HL-60 (cell line): Measurements from ENCODE around the gene ACADM.

Source experiments
- GABPA ChIP-seq: IDR thresholded peaks from 2 replicates; pipeline ENCODE4 v1.6.1; 2012; ENCODE audit warnings: low read depth
- POLR2AphosphoS5 ChIP-seq: IDR thresholded peaks from 2 replicates; pipeline ENCODE4 v1.6.1; 2012; ENCODE audit warnings: low read depth

DNA sequence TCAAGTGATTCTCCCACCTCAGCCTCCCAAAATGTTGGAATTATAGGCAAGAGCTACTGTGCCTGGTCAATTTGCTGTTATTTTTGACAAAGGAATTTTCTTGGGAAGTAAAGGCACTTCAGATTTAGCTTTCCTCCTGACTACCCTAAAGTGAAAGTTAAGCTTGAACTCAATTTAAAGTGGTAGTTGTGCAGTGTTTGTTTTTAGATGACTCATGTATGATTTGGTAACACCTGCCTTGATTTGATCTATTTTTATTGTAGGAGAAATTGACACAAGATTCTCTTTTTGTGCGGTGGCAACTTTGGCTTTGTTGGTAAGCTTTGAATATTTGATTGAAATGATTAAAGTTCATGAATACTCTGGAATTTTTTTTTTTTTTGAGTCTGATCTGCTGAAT, 66.5 kb downstream of the ACADM start:
- TF ChIP-seq GABPA (no peak), POLR2AphosphoS5 (no peak)
